H1 (cell line): ENCODE data around the gene TNFRSF18. TPM values are rescaled to one million over a fixed set of nuclear protein-coding genes. Genes with fewer than 3 reads are reported as not detected.

ENCODE experiments used
- CTCF ChIA-PET: fragments of 300-600 bp; sonication (Branson Sonifier 250); formaldehyde crosslinking; loops from one replicate; lab custom pipeline; 2021; ENCODE audit not compliant: partially characterized antibody; lab: Charles Lee
- POLR2A ChIA-PET: fragments of 300-600 bp; sonication (Branson Sonifier 250); formaldehyde crosslinking; loops from one replicate; lab custom pipeline; 2021; ENCODE audit warnings: inconsistent platforms; ENCODE audit not compliant: partially characterized antibody; lab: Charles Lee
- DNase-seq, 2 experiments: peaks; one replicate each; pipeline versions ENCODE4 v3.0.0 to v3.0.0-alpha.2; 2010 to 2022; ENCODE audit warnings: low spot score in 2 of 2, low read depth in 1 of 2, mixed read lengths in 1 of 2
- FAIRE-seq: peaks from 2 replicates; lab custom pipeline; 2011; peaks lifted over from hg19 to GRCh38; lab: Jason Lieb, UNC
- H2AFZ ChIP-seq: 2 replicates; pipeline ENCODE4 v1.8.1; 2012; ENCODE audit warnings: low read length, inconsistent platforms
- H2AK5ac ChIP-seq: 2 replicates; pipeline ENCODE4 v1.6.1; 2013; ENCODE audit warnings: low read depth, low read length
- H2BK120ac ChIP-seq: replicated peaks from 2 replicates; pipeline ENCODE3; 2013; ENCODE audit warnings: low read depth, low read length, inconsistent platforms
- H2BK12ac ChIP-seq: 2 replicates; pipeline ENCODE4 v1.6.1; 2013; ENCODE audit warnings: low read depth, low read length
- H2BK15ac ChIP-seq: 2 replicates; pipeline ENCODE4 v1.6.1; 2013; ENCODE audit warnings: low read length
- H2BK20ac ChIP-seq: 2 replicates; pipeline ENCODE4 v1.6.1; 2013; ENCODE audit warnings: low read length
- H2BK5ac ChIP-seq: 2 replicates; pipeline ENCODE4 v1.6.1; 2013; ENCODE audit warnings: low read depth, low read length
- H3K14ac ChIP-seq: 2 replicates; pipeline ENCODE4 v1.6.1; 2013; ENCODE audit warnings: inconsistent platforms; ENCODE audit not compliant: insufficient read length
- H3K18ac ChIP-seq: 2 replicates; pipeline ENCODE4 v1.6.1; 2013; ENCODE audit warnings: low read length; ENCODE audit errors: extremely low read depth
- H3K23ac ChIP-seq: 2 replicates; pipeline ENCODE4 v1.6.1; 2013; ENCODE audit warnings: inconsistent platforms; ENCODE audit not compliant: insufficient read length
- H3K23me2 ChIP-seq: 2 replicates; pipeline ENCODE4 v1.6.1; 2013; ENCODE audit warnings: low read depth, low read length
- H3K27ac ChIP-seq: 2 replicates; pipeline ENCODE4 v1.6.1; 2011; ENCODE audit warnings: low read depth, low read length, inconsistent platforms
- H3K27me3 ChIP-seq, 4 experiments: replicated peaks in 1 of 4; 1 replicate in 1 of 4; 2 replicates in 3 of 4; pipeline versions ENCODE4 v1.6.1 to v1.8.1; 2011 to 2013; ENCODE audit warnings: low read length in 3 of 4, mild to moderate bottlenecking in 3 of 4, inconsistent platforms in 2 of 4, mixed read lengths in 2 of 4, moderate library complexity in 1 of 4; ENCODE audit not compliant: control insufficient read depth in 3 of 4, insufficient read depth in 3 of 4; ENCODE audit errors: extremely low read depth in 1 of 4
- H3K36me3 ChIP-seq, 4 experiments: 2 replicates each; pipeline versions ENCODE4 v1.6.1 to v1.8.1; 2011 to 2013; ENCODE audit warnings: mild to moderate bottlenecking in 4 of 4, low read length in 3 of 4, moderate library complexity in 2 of 4, control low read depth in 1 of 4, inconsistent platforms in 1 of 4; ENCODE audit not compliant: insufficient read depth in 4 of 4, control insufficient read depth in 2 of 4
- H3K4ac ChIP-seq: replicated peaks from 2 replicates; pipeline ENCODE3; 2013; ENCODE audit warnings: low read length, low read depth, mixed read lengths, inconsistent platforms; ENCODE audit not compliant: insufficient read length
- H3K4me1 ChIP-seq, 4 experiments: replicated peaks in 1 of 4; 1 replicate in 1 of 4; 2 replicates in 3 of 4; pipeline versions ENCODE4 v1.6.1 to v1.8.1; 2011 to 2013; ENCODE audit warnings: low read length in 3 of 4, inconsistent platforms in 2 of 4, mixed read lengths in 1 of 4; ENCODE audit not compliant: insufficient read depth in 4 of 4, control insufficient read depth in 3 of 4
- H3K4me2 ChIP-seq, 2 experiments: 2 replicates each; pipeline versions ENCODE4 v1.6.1 to v1.8.1; 2011 to 2013; ENCODE audit warnings: low read depth in 2 of 2, low read length in 2 of 2, control low read depth in 1 of 2, inconsistent platforms in 1 of 2, mild to moderate bottlenecking in 1 of 2; ENCODE audit not compliant: insufficient read depth in 1 of 2
- H3K4me3 ChIP-seq, 4 experiments: fragments of 200-600, 300-600 bp in 1 of 4; sonication (generic), shearing (Covaris generic), sonication (Bioruptor Twin) in 1 of 4; 2 replicates each; pipeline versions ENCODE4 v1.5.1 to v1.8.1; 2011 to 2016; ENCODE audit warnings: low read length in 4 of 4, low read depth in 3 of 4, control low read depth in 2 of 4, inconsistent platforms in 2 of 4, mild to moderate bottlenecking in 2 of 4, mixed read lengths in 1 of 4, moderate library complexity in 1 of 4; ENCODE audit not compliant: insufficient read depth in 2 of 4; ENCODE audit errors: extremely low read depth in 1 of 4
- H3K56ac ChIP-seq: replicated peaks from 2 replicates; pipeline ENCODE3; 2013; ENCODE audit warnings: low read depth, mild to moderate bottlenecking, mixed read lengths, low read length, inconsistent platforms; ENCODE audit not compliant: insufficient read length
- H3K79me1 ChIP-seq: 2 replicates; pipeline ENCODE4 v1.6.1; 2013; ENCODE audit warnings: low read depth, low read length, control low read depth
- H3K79me2 ChIP-seq, 2 experiments: 2 replicates each; pipeline versions ENCODE4 v1.6.1 to v1.8.1; 2012 to 2013; ENCODE audit warnings: low read length in 2 of 2, mild to moderate bottlenecking in 2 of 2, inconsistent platforms in 1 of 2; ENCODE audit not compliant: insufficient read depth in 2 of 2, control insufficient read depth in 1 of 2
- H3K9ac ChIP-seq, 4 experiments: replicated peaks in 1 of 4; 1 replicate in 1 of 4; 2 replicates in 3 of 4; pipeline versions ENCODE4 v1.6.1 to v1.8.1; 2011 to 2013; ENCODE audit warnings: low read depth in 3 of 4, low read length in 3 of 4, control low read depth in 2 of 4, mild to moderate bottlenecking in 2 of 4, moderate library complexity in 2 of 4, inconsistent platforms in 1 of 4; ENCODE audit errors: extremely low read depth in 1 of 4
- H3K9me3 ChIP-seq, 2 experiments: 2 replicates each; pipeline versions ENCODE4 v1.6.1 to v1.8.1; 2012 to 2013; ENCODE audit warnings: mild to moderate bottlenecking in 2 of 2, moderate library complexity in 2 of 2, control low read depth in 1 of 2, inconsistent platforms in 1 of 2, low read depth in 1 of 2, low read length in 1 of 2, mixed read lengths in 1 of 2; ENCODE audit not compliant: insufficient read depth in 2 of 2
- H4K20me1 ChIP-seq, 2 experiments: replicated peaks in 1 of 2; 2 replicates each; pipeline versions ENCODE3 to v1.8.1; 2011 to 2013; ENCODE audit warnings: inconsistent platforms in 2 of 2, low read length in 2 of 2, mild to moderate bottlenecking in 1 of 2; ENCODE audit not compliant: insufficient read depth in 2 of 2, control insufficient read depth in 1 of 2
- H4K5ac ChIP-seq: 2 replicates; pipeline ENCODE4 v1.6.1; 2013; ENCODE audit warnings: low read length, low read depth, mixed read lengths, inconsistent platforms; ENCODE audit not compliant: insufficient read length
- H4K8ac ChIP-seq: 2 replicates; pipeline ENCODE4 v1.8.0; 2013; ENCODE audit warnings: mild to moderate bottlenecking, moderate library complexity, low read length, inconsistent platforms; ENCODE audit not compliant: insufficient read depth; ENCODE audit errors: extremely low read depth
- H4K91ac ChIP-seq: replicated peaks from 2 replicates; pipeline ENCODE3; 2013; ENCODE audit warnings: low read length, mixed read lengths, inconsistent platforms; ENCODE audit not compliant: insufficient read length
- HDAC2 ChIP-seq, 2 experiments: fragments of 300-600 bp in 1 of 2; sonication (generic) in 1 of 2; IDR thresholded peaks; 2 replicates each; pipeline ENCODE4 v1.6.1; 2011 to 2012; ENCODE audit warnings: low read depth in 2 of 2, low read length in 2 of 2, mild to moderate bottlenecking in 2 of 2, moderate library complexity in 2 of 2, borderline replicate concordance in 1 of 2, inconsistent platforms in 1 of 2
- POLR2AphosphoS5 ChIP-seq: IDR thresholded peaks from 2 replicates; pipeline ENCODE4 v1.6.1; 2011; ENCODE audit warnings: low read depth, low read length
- WGBS, 2 experiments: shearing (Covaris generic) in 1 of 2; methylation state at CpG; one replicate each; pipeline versions ENCODE4 v1.1.6 to v1.1.7; 2013 to 2015; ENCODE audit warnings: low lambda C conversion rate in 2 of 2, mixed read lengths in 2 of 2, inconsistent platforms in 1 of 2, low coverage in 1 of 2, missing lambda C conversion rate in 1 of 2; ENCODE audit not compliant: insufficient replicate concordance in 2 of 2, insufficient coverage in 1 of 2, insufficient read length in 1 of 2; ENCODE audit errors: extremely low coverage in 1 of 2, missing lambda C conversion rate in 1 of 2; 5-methylcytosine and 5-hydroxymethylcytosine counted together
- polyA plus RNA-seq, 7 experiments: library from polyadenylated mRNA; depleted of rRNA in 3 of 7; stranded (reverse) in 5 of 7; unstranded in 2 of 7; fragments of >200 nt in 5 of 7; fragments of 200-250 nt in 2 of 7; gene quantifications; 1 replicate in 5 of 7; 2 replicates in 1 of 7; 4 replicates in 1 of 7; pipeline versions ENCODE4 v1.2.1 to v1.2.3, GENCODE V29; 2011 to 2013; ENCODE audit warnings: missing spikeins in 2 of 7, mixed read lengths in 2 of 7
- total RNA-seq: library from RNA; stranded (reverse); fragmentation: NEBNext Ultra II Directional; extraction: Animal tissue kit (Norgen Biotek cat#: 25700); gene quantifications from 2 replicates; pipeline ENCODE4 v1.2.1, GENCODE V29; 2021

TNFRSF18 gene
- total and polyA plus RNA-seq, 2 of the 8 experiments (the other 6 are each of a cell fraction or from before 2014, with no cell fraction given) = 1.5 to 2.5 TPM

GRCh38 chr1:1219341-1219740, 12.9 kb upstream of the TNFRSF18 start:
- DNase-seq = no peak
- Histone ChIP-seq H2BK12ac (no peak overlapping the region), H2AK5ac (no peak overlapping the region), H3K56ac (no peak overlapping the region), H3K36me3 (peaks cover 2 to 36% (median 16%) of the 10 kb centered on the region in 4 experiments; a peak in 7 of 8 replicates), H3K4ac (no peak overlapping the region), H2BK5ac (no peak overlapping the region), H2BK15ac (no peak overlapping the region), H3K4me2 (no peak overlapping the region), H3K79me2 (no peaks in the 10 kb centered on the region), H3K4me3 (no peak overlapping the region), H3K14ac (no peak overlapping the region), H3K9me3 (no peaks in the 10 kb centered on the region), H3K79me1 (peaks cover 5% of the 10 kb centered on the region; the same call in 1 of the 2 replicates), H4K20me1 (peaks cover 3 to 14% of the 10 kb centered on the region in 2 experiments), H2BK20ac (no peak overlapping the region), H4K91ac (no peak overlapping the region), H3K4me1 (no peaks in the 10 kb centered on the region; a peak in 1 of 7 replicates), H3K23me2 (no peaks in the 10 kb centered on the region), H3K27ac (no peak overlapping the region), H3K23ac (no peak overlapping the region), H3K18ac (no peak overlapping the region), H3K27me3 (no peaks in the 10 kb centered on the region), H3K9ac (no peak overlapping the region), H4K8ac (peak overlapping the region; percentile 51), H4K5ac (no peak overlapping the region), H2AFZ (no peak overlapping the region), H2BK120ac (no peak overlapping the region)
- TF ChIP-seq POLR2AphosphoS5 (no peak), HDAC2 (IDR thresholded peaks at IDR 0.05; ENCODE audit: borderline replicate concordance in 1 of 2, low read depth in 2 of 2, low read length in 2 of 2) (no peak)
- no peak for FAIRE-seq
- CTCF ChIA-PET = interaction anchor here (1.1 to 2.3 kb wide), 3 partner anchors 12 to 97 kb away, joined by 3 to 9 read pairs (median 3); no protein-coding TSS in a partner anchor
- POLR2A ChIA-PET = no interaction called here
- WGBS, 2 experiments = 93% methylated on average over 16 of the region's 20 CpGs; no CpG with 5 or more reads in 1 of the 2 experiments
